ENCODE measurements around the gene C22orf39.

The C22orf39 gene

GRCh38 chr22:19393704-19394103, 53.8 kb downstream of the C22orf39 start:
- Histone ChIP-seq H3K27me3 (ENCODE audit: low read depth, low read length) (no peaks in the 10 kb centered on the region), H3K9me3 (ENCODE audit: control insufficient read depth in 1 of 2, low read length in 2 of 2) (no peaks in the 10 kb centered on the region), H3K27ac (ENCODE audit: low read length) (no peak overlapping the region), H3K4me1 (ENCODE audit: control insufficient read depth in 1 of 2, insufficient read depth in 2 of 2, low read length in 2 of 2) (no peaks in the 10 kb centered on the region), H3K4me3 (ENCODE audit: low read depth in 1 of 2, low read length in 2 of 2) (no peak overlapping the region), H3K36me3 (ENCODE audit: control insufficient read depth in 1 of 2, insufficient read depth in 2 of 2, low read length in 2 of 2) (peaks cover 76 to 94% of the 10 kb centered on the region in 2 donors)

All from muscle layer of duodenum (tissue), 2 donors.